ENCODE results near the gene CEP20.
"Not testable (repeated sequence)": the region's sequence is repeated elsewhere in the genome, so short reads cannot be mapped to it uniquely, and the experiment has no call there.

The CEP20 gene

DNA sequence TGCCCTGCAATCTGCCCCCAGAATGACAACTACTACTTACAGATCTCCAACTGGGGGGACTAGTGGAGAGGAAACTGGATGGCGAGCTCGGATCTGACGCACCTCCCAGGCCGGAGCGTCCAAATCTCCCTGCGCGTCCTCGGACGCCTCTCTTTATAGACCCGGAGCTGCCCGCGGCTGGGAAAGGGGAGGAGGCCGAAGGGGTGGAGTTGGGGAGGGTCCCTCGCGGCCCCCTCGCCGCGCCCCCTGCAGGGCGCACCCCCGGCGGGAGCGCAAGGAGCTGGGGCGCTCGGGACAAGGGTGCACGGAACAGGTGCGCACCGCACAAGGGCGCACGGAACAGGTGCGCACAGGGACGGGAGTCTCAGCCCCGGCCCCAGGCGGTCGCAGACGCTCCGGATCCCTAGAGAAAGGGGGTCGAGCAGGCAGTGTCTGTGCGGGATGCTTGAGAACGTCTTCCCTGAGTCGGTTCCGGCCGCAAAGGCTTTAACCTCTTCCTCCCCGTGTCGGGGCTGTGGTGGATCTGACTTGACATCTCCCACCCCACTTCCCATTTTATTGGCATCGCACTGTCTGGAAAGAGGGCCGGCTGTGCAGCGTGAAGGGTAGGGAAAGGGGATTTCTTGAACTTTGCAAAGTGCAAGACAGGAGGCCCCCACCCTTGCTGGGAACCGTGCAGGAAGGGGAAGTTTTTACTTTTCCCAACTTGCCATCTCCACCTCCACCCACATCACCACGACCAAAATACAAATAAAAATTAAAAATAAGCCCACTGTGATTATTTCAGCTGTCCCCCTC is 31.3 kb downstream of the CEP20 start, which contains the start of gene MYH11:
Gene MYH11 (minus strand): TSS at position 128 of the 798 bp plus-strand sequence. CDS start 18,776 bp downstream, outside the sequence.
- DNase-seq, result no peak

DNA sequence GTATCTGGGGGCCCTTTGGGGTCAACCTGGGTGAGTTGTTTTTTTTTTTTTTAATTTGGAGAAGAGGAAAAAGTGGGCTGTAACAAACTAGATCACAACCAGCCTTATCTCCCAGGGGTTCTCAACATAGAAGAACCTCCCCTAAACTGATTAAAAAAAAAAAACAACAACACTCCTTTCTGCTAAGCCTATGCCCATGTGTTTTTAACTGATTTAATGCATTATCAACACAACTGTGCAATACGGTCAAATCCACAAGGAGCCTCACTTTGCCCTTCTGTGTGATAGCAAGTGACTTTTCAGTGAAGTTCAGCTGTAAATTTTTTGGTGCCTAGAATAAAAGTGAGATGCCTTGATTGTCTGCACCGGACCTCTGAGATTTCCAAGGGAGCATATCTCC is 32.2 kb downstream of the CEP20 start:
- no peak for DNase-seq

DNA sequence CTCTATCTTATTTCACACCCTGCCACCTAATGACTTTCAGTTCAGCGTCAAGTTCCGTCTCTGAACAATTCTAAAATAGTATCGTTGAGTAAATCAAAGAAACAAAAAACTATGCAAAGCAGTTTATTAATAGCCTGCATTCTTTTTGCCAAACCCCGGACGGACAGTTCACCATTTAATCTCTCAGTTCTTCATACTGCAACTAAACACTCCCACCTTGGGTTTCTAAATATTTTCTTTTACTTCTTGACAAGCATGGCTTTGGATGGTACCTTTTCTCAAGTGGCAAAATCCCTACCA is 32.7 kb downstream of the CEP20 start:
- DNase-seq, result no peak

DNA sequence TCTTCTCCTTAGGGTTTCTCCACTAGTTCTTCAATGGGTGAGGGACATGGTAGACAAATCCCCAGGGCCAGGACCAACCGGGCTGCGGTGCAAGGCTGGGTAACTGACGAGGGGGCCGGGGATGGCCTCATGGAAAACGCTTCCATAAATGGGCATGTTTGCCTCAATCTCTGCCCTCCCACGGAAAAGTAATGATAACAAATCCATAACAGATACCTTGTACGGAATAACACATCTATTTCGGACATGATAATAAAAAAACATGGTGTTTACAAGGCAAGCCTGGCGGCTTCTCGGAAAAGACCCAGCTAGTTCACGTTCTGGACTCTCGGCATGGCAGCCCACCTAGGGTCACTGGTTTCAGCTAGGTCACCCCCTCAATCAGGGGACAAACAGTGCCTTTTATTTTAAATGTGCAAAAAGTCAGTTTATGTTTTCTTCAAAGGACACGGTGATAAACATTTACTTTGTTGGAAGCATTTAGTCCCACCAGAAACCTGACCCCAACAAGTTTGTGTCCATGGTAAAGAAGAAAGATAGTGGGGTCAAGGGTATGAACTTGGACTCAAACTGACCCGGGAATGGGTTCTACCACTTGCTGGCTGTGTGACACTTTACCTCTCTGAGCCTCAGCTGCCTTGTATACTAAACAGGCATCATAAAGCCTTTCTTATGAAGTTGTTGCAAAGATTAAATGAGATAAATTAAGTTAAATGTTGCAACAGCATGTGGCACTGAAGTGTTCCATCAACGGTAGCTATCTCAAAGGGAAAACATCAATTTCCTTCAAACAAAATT is 33.3 kb downstream of the CEP20 start:
- DNase-seq, result no peak

DNA sequence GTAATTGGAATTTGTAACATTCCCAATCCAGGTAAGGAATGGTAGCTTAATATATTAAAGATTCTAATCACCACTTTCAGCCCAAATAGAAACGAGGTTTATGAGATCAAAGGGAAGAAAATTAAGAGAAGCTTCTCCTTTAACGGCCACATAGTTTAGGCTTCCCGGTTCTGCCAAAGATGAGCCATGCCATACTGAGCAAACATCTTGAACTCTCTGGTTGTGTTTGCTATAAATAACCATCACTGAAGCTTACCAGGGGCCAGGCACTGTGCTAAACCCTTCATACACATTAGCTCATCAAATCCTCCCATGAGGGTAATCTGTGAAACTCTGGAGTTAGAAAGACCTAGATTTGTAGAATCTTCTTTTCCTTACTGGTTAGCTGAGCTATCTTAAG is 34.3 kb downstream of the CEP20 start:
- no peak for DNase-seq

DNA sequence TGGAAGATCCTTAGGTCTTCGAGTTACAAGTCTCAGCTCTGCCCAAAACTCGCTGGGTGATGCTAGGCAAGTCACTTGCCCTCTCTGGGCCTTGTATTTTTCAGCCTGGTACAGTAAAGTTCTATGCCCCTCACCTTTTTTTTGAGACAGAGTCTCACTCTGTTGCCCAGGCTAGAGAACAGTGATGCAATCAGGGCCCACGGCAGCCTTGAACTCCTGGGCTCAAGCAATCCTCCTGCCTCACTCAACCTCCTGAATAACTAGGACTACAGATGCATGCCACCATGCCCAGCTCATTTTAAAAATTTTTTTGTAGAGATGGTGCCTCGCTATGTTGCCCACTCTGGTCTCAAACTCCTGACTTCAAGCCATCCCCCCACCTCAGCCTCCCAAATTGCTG is 35.4 kb downstream of the CEP20 start:
- DNase-seq, result no peak

DNA sequence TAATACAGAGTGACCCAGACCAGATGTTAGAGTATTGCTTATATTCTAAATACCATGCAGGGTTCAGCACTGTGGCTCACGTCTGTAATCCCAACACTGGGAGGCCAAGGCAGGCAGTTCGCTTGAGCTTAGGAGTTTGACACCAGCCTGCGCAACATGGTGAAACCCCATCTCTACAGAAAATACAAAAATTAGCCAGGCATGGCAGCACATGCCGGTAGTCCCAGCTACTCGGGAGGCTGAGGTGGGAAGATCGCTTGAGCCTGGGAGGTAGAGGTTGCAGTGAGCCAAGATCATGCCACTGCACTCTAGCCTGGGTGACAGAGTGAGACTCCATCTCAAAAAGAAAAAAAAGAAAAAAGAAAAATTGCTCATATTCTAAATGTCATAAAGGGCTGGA is 37.8 kb downstream of the CEP20 start:
- not testable (repeated sequence) for DNase-seq

DNA sequence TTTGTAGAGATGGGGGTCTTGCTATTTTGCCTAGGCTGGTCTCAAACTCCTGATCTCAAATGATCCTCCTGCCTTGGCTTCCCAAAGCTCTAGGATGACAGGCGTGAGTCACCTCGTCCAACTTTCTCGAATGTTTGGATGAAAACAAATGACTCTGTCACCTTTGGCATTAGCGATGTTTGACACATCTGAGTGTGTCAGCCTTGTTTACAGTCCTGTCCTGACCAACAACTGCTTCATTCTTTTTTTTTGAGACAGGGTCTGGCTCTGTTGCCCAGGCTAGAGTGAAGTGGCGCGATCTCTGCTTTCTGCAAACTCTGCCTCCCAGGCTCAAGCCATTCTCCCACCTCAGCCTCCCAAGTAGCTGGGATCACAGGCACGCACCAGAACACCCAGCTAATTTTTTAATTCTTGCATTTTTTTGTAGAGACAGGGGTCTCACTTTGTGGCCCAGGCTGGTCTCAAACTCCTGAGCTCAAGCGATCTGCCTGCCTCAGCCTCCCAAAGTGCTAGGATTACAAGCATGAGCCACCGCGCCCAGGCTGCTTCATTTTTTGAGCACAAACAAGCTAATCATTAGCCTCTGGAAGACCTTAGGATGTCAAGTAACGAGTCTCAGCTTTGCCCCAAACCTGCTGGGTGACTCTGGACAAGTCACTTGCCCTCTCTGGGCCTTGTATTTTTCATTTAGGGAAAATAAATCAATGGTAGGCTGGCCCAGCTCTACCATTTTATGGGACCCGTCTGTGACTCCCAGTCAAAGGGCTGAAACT is 39.0 kb downstream of the CEP20 start:
- no peak for DNase-seq

DNA sequence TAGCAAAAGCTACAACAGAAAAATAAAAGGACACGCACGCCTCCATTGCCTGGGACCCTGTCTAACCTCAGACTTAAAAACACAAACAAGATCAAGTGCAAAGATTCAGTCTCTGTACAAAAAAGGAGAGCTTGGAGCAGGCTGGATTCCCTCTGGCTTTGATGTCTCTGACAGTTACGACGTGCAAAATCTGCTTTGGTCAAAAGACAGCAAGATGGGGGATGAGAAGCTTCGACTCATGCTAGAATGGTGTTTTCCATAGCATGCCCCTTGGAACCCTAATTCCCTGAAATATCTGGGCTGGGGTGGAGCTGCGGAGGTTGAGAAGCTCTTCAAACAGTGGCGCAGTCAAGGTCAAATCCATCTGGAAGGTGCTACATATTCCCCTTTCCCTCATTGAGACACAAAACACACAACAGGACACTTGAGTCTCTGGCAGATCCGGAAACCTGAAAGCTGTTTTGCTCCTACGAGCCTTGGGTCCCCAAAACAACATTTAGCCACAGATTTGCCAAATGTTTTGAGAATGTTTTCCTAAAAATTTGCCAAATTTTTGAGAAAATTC is 40.7 kb downstream of the CEP20 start:
- no peak for DNase-seq

DNA sequence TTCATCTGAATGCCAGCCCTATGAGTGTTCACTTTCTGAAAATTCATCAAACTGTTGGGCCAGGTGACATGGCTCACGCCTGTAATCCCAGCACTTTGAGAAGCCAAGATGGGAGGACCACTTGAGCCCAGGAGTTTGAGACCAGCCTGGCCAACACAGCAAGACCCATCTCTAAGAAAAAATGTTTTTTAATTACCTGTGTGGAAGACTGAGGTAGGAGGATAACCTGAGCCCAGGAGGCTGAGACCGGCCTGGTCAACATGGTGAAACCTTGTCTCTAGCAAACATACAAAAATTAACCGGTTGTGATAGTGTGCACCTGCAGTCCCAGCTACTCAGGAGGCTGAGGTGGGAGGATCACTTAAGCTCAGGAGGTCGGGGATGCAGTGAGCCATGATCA is 41.9 kb downstream of the CEP20 start:
- no peak for DNase-seq

DNA sequence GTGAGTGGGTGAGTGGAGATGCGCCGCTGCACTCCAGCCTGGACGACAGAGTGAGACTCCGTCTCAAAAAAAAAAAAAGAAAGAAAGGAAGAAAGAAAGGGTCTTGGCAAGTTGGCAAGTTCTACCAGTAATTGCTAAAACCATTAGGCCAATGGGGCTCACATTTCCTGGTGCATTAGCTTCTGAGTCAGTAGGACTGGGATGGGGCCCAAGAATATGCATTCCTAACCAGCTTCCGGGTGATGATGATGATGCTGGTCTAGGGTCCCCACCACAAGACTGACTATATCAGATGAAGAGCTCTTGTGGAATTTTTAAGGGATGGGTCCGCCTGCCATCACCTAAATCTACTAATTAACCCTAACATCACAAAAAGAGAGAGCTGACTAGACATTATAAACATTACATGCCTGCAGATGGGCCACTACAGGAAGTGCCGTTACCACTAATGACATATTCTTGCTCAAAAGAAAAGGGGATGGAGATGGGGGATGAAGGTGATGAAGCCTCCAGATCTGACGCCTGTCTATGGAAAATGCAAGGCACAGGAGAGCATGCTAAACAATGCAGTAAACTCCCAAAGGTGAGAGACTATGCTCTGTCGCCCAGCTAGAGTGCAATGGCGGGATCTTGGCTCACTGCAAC is 44.6 kb downstream of the CEP20 start:
- DNase-seq, result no peak

DNA sequence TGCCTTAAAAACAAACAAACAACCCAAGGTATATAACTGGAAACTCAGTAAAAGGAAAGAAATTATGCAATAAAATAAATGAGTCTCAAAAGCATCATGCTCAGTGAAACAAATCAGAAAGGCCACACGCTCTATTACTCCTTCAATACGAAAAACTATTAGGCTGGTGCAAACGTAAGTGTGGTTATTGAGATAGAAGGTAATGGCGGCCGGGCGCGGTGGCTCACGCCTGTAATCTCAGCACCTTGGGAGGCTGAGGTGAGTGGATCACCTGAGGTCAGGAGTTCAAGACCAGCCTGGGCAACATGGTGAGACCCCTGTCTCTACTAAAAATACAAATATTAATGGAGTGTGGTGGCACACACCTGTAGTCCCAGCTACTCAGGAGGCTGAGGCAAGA is 49.2 kb downstream of the CEP20 start:
- DNase-seq, result not testable (repeated sequence)

DNA sequence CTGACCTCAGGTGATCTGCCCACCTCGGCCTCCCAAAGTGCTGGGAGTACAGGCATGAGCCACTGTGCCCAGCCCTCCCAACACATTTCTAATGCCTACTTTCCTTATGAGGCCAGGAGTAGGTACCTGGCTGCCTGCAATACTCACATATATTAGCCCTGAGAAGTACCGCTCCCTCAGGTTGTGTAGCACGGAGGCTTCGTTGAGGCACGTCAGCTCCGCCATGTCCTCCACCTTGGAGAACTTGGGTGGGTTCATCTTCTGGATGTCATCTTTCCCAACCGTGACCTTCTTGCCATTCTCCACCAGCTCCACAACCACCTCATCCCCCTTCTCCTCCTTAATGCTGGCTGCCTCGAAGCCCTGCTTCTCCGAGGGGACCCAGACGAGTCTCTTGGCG is 50.6 kb downstream of the CEP20 start:
- no peak for DNase-seq

DNA sequence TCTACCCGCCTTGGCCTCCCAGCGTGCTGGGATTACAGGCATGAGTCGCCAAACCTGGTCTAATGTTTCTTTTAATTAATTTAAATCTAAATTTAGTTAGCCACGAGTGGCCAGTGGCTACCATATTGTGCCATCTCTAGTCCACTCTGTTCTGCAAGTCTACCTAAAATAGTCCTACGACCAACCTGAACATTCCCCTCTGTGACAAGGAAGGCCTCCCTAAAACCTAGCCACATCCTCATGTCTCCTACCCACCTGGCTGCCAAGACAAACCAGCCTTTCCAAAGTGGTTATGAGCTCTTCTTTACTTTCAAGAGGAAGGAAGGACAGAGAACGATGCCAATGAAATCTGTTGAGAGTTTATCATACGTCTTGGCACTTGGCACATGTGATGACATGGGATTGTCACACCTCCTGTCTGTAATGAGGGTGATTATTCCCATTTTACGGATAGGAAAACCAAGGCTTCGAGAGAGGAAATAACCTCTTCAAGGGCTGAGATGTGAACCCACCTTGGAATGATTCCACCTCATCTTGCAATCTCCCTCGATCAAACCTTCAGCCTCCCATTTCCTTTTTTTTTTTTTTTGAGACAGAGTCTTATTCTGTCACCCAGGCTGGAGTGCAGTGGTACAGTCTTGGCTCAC is 51.3 kb downstream of the CEP20 start:
- DNase-seq, result no peak

DNA sequence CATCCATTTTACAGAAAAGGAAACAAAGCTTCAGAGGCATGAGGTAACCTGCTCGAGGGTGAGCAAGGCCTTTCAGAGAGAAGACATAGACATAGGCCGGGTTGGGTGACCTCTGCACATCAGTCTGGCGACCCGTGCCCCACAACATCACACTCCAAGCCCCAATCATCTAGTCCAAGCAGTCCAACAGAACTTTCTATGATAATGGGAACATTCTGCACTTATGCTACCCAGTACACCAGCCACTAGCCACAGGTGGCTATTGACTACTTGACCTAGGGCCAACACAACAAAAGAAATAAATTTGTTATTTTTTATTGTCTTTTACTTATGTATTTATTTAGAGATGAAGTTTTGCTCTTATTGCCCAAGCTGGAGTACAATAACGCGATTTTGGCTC is 52.3 kb downstream of the CEP20 start:
- no peak for DNase-seq

DNA sequence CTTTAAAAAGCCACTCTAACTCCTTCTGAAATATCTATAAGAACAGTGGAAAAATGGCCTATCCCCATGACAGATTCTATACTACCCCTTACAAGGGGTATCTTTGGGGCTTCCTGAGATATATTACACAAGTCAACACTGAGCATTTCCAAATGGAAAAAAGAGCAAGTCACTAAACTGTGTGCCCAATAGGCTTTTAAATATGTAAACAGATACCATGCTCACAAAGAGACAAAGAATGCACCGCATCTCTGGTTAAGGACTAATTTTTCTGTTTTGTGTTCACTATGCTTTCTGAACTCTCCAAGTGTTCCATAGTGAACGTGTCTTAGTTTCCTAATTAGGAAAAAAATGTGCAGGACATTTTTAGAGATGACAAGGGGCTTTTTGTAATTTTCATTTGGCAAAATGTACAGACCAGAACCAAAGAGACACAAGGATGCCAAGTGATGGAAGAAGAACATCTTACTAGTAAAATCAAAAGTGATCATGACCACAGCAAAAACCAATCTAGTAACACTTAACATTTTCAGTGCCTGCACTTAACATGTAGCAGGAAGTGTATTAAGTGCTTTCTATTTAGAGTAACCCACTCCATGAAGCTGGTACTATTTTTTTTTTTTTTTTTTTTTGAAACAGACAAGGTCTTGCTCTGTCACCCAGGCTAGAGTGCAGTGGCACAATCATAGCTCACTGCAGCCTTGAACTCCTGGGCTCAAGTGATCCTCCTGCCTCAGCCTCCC is 53.1 kb downstream of the CEP20 start:
- no peak for DNase-seq

DNA sequence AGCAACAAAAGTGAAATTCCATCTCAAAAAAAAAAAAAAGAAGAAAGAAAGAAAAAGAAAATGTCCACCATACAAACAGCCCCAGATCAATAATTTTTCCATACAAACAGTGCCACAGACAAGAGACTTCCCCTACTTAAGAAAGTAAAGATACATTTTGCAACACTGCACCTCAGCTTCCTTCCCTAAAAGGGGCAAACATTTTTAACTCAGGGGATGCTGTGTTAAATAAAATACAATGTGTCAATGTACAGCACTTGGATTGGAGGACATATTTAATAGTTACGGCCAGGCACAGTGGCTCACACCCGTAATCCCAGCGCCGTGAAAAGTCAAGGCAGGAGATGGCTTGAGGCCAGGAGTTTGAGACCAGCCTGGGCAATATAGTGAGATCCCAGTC is 53.9 kb downstream of the CEP20 start:
- no peak for DNase-seq

DNA sequence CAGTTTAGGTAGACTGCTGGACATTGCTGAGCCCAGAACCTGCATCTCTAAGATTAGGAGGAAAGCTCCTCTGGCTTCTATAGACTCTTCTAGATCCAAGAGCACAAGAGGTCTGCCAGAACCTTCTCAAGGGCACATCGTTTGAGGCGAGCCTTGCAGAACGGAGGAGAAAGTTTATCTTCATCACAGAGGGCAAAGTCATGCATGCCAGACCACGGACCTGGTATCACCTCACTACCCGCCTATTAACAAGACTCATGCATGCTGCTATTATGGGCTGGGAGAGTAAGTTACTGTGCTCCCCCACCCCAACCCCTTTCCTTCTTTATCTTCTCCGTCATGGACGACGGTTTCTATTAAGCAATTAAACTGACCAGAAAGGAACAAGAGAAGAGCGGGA is 54.9 kb downstream of the CEP20 start:
- DNase-seq, result no peak

DNA sequence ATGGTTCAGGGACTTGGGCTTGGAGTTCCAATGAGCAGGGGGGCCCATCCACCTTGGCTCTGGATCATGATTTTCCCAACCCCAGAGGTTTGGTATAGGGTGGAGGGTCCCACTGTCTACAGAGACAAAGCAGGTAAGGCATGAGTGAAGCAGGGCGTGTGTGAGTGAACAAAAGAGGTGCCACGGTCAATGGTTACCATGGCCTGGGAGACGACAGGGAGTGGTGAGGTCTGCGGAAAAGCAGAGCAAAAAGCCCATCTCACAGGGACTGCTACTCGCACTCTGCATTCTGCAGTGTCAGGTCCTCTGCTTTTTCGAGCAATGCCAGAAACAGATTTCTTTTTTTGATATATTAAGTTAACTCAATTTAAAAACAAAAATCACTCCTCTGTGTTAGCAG is 56.2 kb downstream of the CEP20 start:
- DNase-seq, result no peak

DNA sequence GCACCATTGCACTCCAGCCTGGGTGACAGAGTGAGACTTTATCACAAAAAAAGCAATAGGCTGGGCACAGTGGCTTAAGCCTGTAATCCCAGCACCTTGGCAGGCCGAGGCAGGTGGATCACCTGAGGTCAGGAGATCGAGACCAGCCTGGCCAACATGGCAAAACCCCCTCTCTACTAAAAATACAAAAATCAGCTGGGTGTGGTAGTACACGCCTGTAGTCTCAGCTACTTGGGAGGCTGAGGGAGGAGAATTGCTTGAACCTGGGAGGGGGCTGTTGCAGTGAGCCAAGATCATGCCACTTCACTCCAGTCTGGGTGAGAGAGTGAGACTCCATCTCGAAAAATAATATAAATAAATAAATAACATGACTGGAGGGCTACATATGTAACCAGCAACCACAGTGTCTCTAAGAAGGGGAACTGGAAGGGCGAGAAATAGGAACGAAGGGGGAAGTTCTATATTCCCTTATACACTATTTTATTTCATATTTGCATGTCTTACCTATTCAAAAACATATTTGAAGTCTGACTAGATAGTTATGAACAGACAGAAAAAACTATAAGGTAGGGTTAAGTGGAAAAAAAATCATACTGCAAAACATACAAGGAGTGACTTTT is 57.5 kb downstream of the CEP20 start:
- DNase-seq, result no peak

DNA sequence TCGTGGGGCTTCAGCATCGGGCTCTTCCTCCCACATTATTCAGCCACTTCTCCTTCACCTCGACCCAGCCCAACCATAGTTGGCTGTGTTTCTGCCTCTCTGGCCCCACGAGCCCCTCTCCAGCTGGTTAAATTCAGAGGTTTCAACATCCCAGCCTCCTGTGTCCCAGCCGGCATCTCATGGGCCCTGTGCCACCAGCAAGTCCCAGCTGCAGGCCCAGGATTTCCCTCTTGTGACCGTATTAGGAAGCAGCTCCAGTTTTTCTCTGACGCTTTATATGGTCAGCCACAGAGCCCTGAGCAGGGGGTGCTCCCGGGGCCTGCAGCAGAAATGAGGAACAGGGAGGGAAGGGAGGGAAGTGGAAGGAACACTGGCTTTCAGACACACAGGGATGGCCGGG is 58.9 kb downstream of the CEP20 start:
- DNase-seq, result no peak
